ENCODE measurements around the gene ENOX1. TPM values are rescaled to one million over a fixed set of nuclear protein-coding genes. Genes with fewer than 3 reads are reported as not detected.

ENOX1 gene
- total and polyA plus RNA-seq, 2 of the 8 experiments (the other 6 are each of a cell fraction or from before 2014, with no cell fraction given): 0.23 to 0.37 TPM

DNA sequence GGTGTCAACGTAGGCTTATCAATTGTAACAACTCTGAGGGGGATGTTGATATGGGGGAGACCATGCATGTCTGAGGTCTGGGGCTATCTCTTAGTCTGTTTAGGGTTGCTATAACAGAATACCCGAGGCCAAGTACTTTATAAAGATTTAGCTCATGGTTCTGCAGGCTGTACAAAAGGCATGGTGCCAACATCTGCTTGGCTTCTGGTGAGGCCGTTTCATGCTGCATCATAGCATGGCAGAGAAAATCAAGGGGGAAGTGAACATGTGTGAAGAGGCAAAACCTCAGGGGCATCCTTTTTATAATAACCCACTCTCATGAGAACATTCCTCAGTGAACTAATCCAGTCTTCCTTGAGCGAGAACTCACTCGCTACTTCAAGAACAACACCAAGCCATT, 353.8 kb downstream of the ENOX1 start:
- H3K27ac ChIP-seq (ENCODE audit: low read depth, low read length): no peak overlapping the region
- no peaks in the 10 kb centered on the region for H3K36me3 ChIP-seq (ENCODE audit: control insufficient read depth in 2 of 4, insufficient read depth in 4 of 4, low read length in 3 of 4)
- H2BK5ac ChIP-seq (ENCODE audit: low read depth, low read length): no peak overlapping the region
- H2BK120ac ChIP-seq (replicated peaks; ENCODE audit: low read depth, low read length): no peak overlapping the region
- no peak overlapping the region for H4K5ac ChIP-seq (ENCODE audit: insufficient read length, low read depth, low read length)
- no peak for DNase-seq (ENCODE audit: low read depth in 1 of 2, low spot score in 2 of 2)
- FAIRE-seq: no peak
- H3K23ac ChIP-seq (ENCODE audit: insufficient read length): no peak overlapping the region
- no peak overlapping the region for H2BK12ac ChIP-seq (ENCODE audit: low read depth, low read length)
- H3K9me3 ChIP-seq (ENCODE audit: insufficient read depth in 2 of 2, low read depth in 1 of 2, low read length in 1 of 2): no peaks in the 10 kb centered on the region
- H3K4me3 ChIP-seq (ENCODE audit: extremely low read depth in 1 of 4, insufficient read depth in 2 of 4, low read depth in 3 of 4, low read length in 4 of 4): no peak overlapping the region
- no peak overlapping the region for H3K9ac ChIP-seq (replicated peaks in 1 of 4; ENCODE audit: extremely low read depth in 1 of 4, low read depth in 3 of 4, low read length in 3 of 4)
- CTCF ChIA-PET (ENCODE audit: partially characterized antibody): no interaction called here
- H2AFZ ChIP-seq (ENCODE audit: low read length): no peak overlapping the region
- TF ChIP-seq YY1 (IDR thresholded peaks at IDR 0.05; ENCODE audit: low read depth, low read length) (no peak), CBX8 (IDR thresholded peaks at IDR 0.05; ENCODE audit: borderline replicate concordance, low read depth, low read length) (no peak), JUND (IDR thresholded peaks at IDR 0.05; ENCODE audit: low read length) (no peak), GABPA (IDR thresholded peaks at IDR 0.05; ENCODE audit: borderline replicate concordance, insufficient read depth, low read length) (no peak), POU5F1 (IDR thresholded peaks at IDR 0.05; ENCODE audit: low read depth, low read length) (no peak), CREB1 (IDR thresholded peaks at IDR 0.05) (no peak), SIN3A (conservative IDR thresholded peaks at IDR 0.05 in 1 of 2, IDR thresholded peaks at IDR 0.05 in 1 of 2; ENCODE audit: low read depth in 1 of 2, low read length in 2 of 2) (no peak), RBBP5 (IDR thresholded peaks at IDR 0.05; ENCODE audit: borderline replicate concordance, low read depth, low read length) (no peak), EP300 (IDR thresholded peaks at IDR 0.05; ENCODE audit: borderline replicate concordance in 1 of 2, low read depth in 2 of 2, low read length in 2 of 2) (no peak)
- TF ChIP-seq, protein P1, sequence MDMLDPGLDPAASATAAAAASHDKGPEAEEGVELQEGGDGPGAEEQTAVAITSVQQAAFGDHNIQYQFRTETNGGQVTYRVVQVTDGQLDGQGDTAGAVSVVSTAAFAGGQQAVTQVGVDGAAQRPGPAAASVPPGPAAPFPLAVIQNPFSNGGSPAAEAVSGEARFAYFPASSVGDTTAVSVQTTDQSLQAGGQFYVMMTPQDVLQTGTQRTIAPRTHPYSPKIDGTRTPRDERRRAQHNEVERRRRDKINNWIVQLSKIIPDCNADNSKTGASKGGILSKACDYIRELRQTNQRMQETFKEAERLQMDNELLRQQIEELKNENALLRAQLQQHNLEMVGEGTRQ (IDR thresholded peaks at IDR 0.05; ENCODE audit: low read length): no peak
- POLR2A ChIA-PET (ENCODE audit: partially characterized antibody): no interaction called here
- H3K79me1 ChIP-seq (ENCODE audit: low read depth, low read length): no peaks in the 10 kb centered on the region
- H2AK5ac ChIP-seq (ENCODE audit: low read depth, low read length): no peak overlapping the region
- 89% methylated on average over 5 of the region's 5 CpGs; no CpG with 5 or more reads in 1 of the 2 experiments for WGBS, 2 experiments (ENCODE audit: extremely low coverage in 1 of 2, insufficient coverage in 1 of 2, insufficient read length in 1 of 2, insufficient replicate concordance in 2 of 2, low coverage in 1 of 2, low lambda C conversion rate in 2 of 2, missing lambda C conversion rate in 1 of 2)
- no peak overlapping the region for H2BK20ac ChIP-seq (ENCODE audit: low read length)
- no peak overlapping the region for H4K91ac ChIP-seq (replicated peaks; ENCODE audit: insufficient read length, low read length)
- no peak overlapping the region for H3K4me2 ChIP-seq (ENCODE audit: insufficient read depth in 1 of 2, low read depth in 2 of 2, low read length in 2 of 2)
- H3K4me1 ChIP-seq (replicated peaks in 1 of 4; ENCODE audit: control insufficient read depth in 3 of 4, insufficient read depth in 4 of 4, low read length in 3 of 4): peaks cover 0 to 8% (median 7%) of the 10 kb centered on the region in 4 experiments; a peak in 4 of 7 replicates
- H3K56ac ChIP-seq (replicated peaks; ENCODE audit: insufficient read length, low read depth, low read length): no peak overlapping the region
- H3K18ac ChIP-seq (ENCODE audit: extremely low read depth, low read length): no peak overlapping the region
- no peaks in the 10 kb centered on the region; a peak in 1 of 7 replicates for H3K27me3 ChIP-seq (replicated peaks in 1 of 4; ENCODE audit: control insufficient read depth in 3 of 4, extremely low read depth in 1 of 4, insufficient read depth in 3 of 4, low read length in 3 of 4)
- no peak overlapping the region for H2BK15ac ChIP-seq (ENCODE audit: low read length)
- no peak overlapping the region for H3K4ac ChIP-seq (replicated peaks; ENCODE audit: insufficient read length, low read depth, low read length)
- H4K8ac ChIP-seq (ENCODE audit: extremely low read depth, insufficient read depth, low read length): no peak overlapping the region
- H3K14ac ChIP-seq (ENCODE audit: insufficient read length): no peak overlapping the region
- H4K20me1 ChIP-seq (replicated peaks in 1 of 2; ENCODE audit: control insufficient read depth in 1 of 2, insufficient read depth in 2 of 2, low read length in 2 of 2): no peaks in the 10 kb centered on the region
- H3K23me2 ChIP-seq (ENCODE audit: low read depth, low read length): no peaks in the 10 kb centered on the region
- no peaks in the 10 kb centered on the region for H3K79me2 ChIP-seq (ENCODE audit: control insufficient read depth in 1 of 2, insufficient read depth in 2 of 2, low read length in 2 of 2)

Data from H1 (cell line).